Tibial nerve (tissue), 4 donors: ENCODE results near the gene COL1A2.

ENCODE experiments used
- CTCF ChIP-seq, 5 experiments: fragments of 200-600 bp in 3 of 5; fragments of 450-650 bp in 2 of 5; sonication (generic) in 3 of 5; IDR thresholded peaks; one replicate each; pipeline ENCODE4 v1.5.1; 2016 to 2019; ENCODE audit warnings: antibody characterized with exemption in 5 of 5, mild to moderate bottlenecking in 3 of 5, moderate library complexity in 2 of 5
- EP300 ChIP-seq, 2 donors: sonication (generic); formaldehyde crosslinking; IDR thresholded peaks; one replicate each; pipeline ENCODE4 v1.6.1; 2017; ENCODE audit warnings: antibody characterized with exemption in 2 of 2, mild to moderate bottlenecking in 1 of 2
- POLR2A ChIP-seq, 2 donors: fragments of 450-650 bp; IDR thresholded peaks; one replicate each; pipeline ENCODE4 v1.6.1; 2017; ENCODE audit warnings: antibody characterized with exemption in 2 of 2, mild to moderate bottlenecking in 2 of 2, moderate library complexity in 2 of 2

GRCh38 chr7:94400643-94401427, 6.1 kb downstream of the COL1A2 start:
- no peak for TF ChIP-seq CTCF (IDR thresholded peaks at IDR 0.05)
- TF ChIP-seq POLR2A (IDR thresholded peaks at IDR 0.05), result no peak
- no peak for TF ChIP-seq EP300 (IDR thresholded peaks at IDR 0.05)
